Measurements from ENCODE around the gene KIAA1191. TPM values are rescaled to one million over a fixed set of nuclear protein-coding genes. Genes with fewer than 3 reads are reported as not detected.
"Not testable (repeated sequence)": the region's sequence is repeated elsewhere in the genome, so short reads cannot be mapped to it uniquely, and the experiment has no call there.

The KIAA1191 gene
- total RNA-seq, 1 experiment from 2014 or later, result 46.3 TPM

GRCh38 chr5:176317534-176318374 is 43.8 kb downstream of the KIAA1191 start:
- no peak for DNase-seq (ENCODE audit: low read depth)

- DNase-seq (ENCODE audit: low read depth), result not testable (repeated sequence)
Measured at GRCh38 chr5:176305356-176305755, 56.2 kb downstream of the KIAA1191 start.

Other genes starting within 250 kb of the KIAA1191 start
- gene SIMC1, start 123.3 kb downstream of the KIAA1191 start, total RNA-seq (2014; rRNA removed; shearing (Covaris generic)), result 9.5 and 12.4 TPM in 2 replicates
- gene ARL10, start 3.7 kb upstream of the KIAA1191 start, total RNA-seq (2014; rRNA removed; shearing (Covaris generic)), result 1.1 and 1.6 TPM in 2 replicates
- 99.3 and 104 TPM in 2 replicates for gene NOP16, start 26.8 kb upstream of the KIAA1191 start, total RNA-seq (2014; rRNA removed; shearing (Covaris generic))
- 54.8 and 80.5 TPM in 2 replicates for gene HIGD2A, start 27.0 kb upstream of the KIAA1191 start, total RNA-seq (2014; rRNA removed; shearing (Covaris generic))
- 98.5 and 104 TPM in 2 replicates for gene CLTB, start 54.8 kb upstream of the KIAA1191 start, total RNA-seq (2014; rRNA removed; shearing (Covaris generic))
- gene FAF2, start 86.6 kb upstream of the KIAA1191 start, total RNA-seq (2014; rRNA removed; shearing (Covaris generic)), result 45.9 and 49.2 TPM in 2 replicates
- 9.5 and 10.4 TPM in 2 replicates for gene RNF44, start 175.6 kb upstream of the KIAA1191 start, total RNA-seq (2014; rRNA removed; shearing (Covaris generic))
- 0.36 TPM in 1 of 2 replicates, not detected in the other for gene CDHR2, start 187.6 kb upstream of the KIAA1191 start, total RNA-seq (2014; rRNA removed; shearing (Covaris generic))
- 12.3 and 13.6 TPM in 2 replicates for gene GPRIN1, start 248.4 kb upstream of the KIAA1191 start, total RNA-seq (2014; rRNA removed; shearing (Covaris generic))

Data from Daoy (cell line).